OCI-LY3 (cell line): ENCODE data around the gene GTF2H3.

ENCODE experiments used
- EZH2phosphoT487 ChIP-seq: fragments of 200-600 bp; shearing (Covaris generic); IDR thresholded peaks from 2 replicates; pipeline ENCODE4 v1.6.1; 2018; ENCODE audit warnings: antibody characterized with exemption, mixed run types, low read depth
- TF ChIP-seq, protein P1 (sequence below): fragments of 200-600, 300-600 bp; sonication (generic); IDR thresholded peaks from 2 replicates; pipeline ENCODE4 v1.5.1; 2014; ENCODE audit warnings: antibody characterized with exemption, low read length, low read depth

DNA sequence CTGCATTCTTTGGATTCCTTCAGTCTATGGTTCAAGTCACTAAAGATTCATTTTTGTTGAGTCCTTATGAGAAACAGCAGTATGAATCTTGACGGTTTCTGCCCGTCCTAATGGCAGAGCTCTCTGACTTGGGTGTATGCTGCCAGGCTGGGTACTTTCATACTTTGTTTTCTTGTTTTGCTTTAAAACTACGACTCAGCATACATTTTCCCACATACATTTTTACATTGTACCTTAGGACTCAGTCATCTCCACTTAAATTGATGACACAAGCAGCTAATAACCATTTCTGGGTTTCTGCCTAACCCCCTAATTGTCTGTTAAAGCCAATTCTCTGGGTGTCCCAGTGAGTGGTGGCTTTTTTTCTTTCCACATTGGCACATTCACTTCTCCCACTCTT, 36.5 kb upstream of the GTF2H3 start:
- TF ChIP-seq, protein P1, sequence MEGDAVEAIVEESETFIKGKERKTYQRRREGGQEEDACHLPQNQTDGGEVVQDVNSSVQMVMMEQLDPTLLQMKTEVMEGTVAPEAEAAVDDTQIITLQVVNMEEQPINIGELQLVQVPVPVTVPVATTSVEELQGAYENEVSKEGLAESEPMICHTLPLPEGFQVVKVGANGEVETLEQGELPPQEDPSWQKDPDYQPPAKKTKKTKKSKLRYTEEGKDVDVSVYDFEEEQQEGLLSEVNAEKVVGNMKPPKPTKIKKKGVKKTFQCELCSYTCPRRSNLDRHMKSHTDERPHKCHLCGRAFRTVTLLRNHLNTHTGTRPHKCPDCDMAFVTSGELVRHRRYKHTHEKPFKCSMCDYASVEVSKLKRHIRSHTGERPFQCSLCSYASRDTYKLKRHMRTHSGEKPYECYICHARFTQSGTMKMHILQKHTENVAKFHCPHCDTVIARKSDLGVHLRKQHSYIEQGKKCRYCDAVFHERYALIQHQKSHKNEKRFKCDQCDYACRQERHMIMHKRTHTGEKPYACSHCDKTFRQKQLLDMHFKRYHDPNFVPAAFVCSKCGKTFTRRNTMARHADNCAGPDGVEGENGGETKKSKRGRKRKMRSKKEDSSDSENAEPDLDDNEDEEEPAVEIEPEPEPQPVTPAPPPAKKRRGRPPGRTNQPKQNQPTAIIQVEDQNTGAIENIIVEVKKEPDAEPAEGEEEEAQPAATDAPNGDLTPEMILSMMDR, result no peak
- no peak for TF ChIP-seq EZH2phosphoT487
